Nephron (organoid): ENCODE data around the gene GRK2.

Source experiments
- H3K27ac Mint-ChIP-seq, 3 experiments: 2 replicates each; pipeline ENCODE4 v1.8.0; 2020; ENCODE audit warnings: mixed read lengths in 3 of 3, mild to moderate bottlenecking in 2 of 3, moderate library complexity in 1 of 3
- H3K27me3 Mint-ChIP-seq: 2 replicates; pipeline ENCODE4 v1.8.0; 2021; ENCODE audit warnings: low read depth, mild to moderate bottlenecking, moderate library complexity, mixed read lengths
- H3K36me3 Mint-ChIP-seq: 2 replicates; pipeline ENCODE4 v1.8.0; 2020; ENCODE audit warnings: low read depth, mixed read lengths
- H3K4me1 Mint-ChIP-seq: 2 replicates; pipeline ENCODE4 v1.8.0; 2020; ENCODE audit warnings: mixed read lengths
- H3K4me3 Mint-ChIP-seq, 3 experiments: 2 replicates each; pipeline ENCODE4 v1.8.0; 2020; ENCODE audit warnings: mild to moderate bottlenecking in 3 of 3, mixed read lengths in 3 of 3, moderate library complexity in 2 of 3
- H3K9me3 Mint-ChIP-seq: 2 replicates; pipeline ENCODE4 v1.8.0; 2020; ENCODE audit warnings: mixed read lengths
- CTCF ChIP-seq, 3 experiments: fragments of 200-600 bp; sonication (generic); IDR thresholded peaks; one replicate each; pipeline ENCODE4 v1.5.0; 2021; ENCODE audit warnings: antibody characterized with exemption in 3 of 3; ENCODE audit not compliant: unreplicated experiment in 3 of 3

The GRK2 gene

GRCh38 chr11:67304511-67305113 lies 38.3 kb downstream of the GRK2 start:
- Mint-ChIP-seq H3K36me3 (peaks cover 5% of the 10 kb centered on the region), H3K27ac (no peak overlapping the region), H3K4me3 (peak overlapping the region; percentile 30 to 66 (median 56)), H3K27me3 (peaks cover 4% of the 10 kb centered on the region), H3K4me1 (peaks cover 5% of the 10 kb centered on the region), H3K9me3 (no peaks in the 10 kb centered on the region)
- TF ChIP-seq CTCF (IDR thresholded peaks at IDR 0.05; ENCODE audit: unreplicated experiment in 3 of 3): no peak

- H3K4me1 Mint-ChIP-seq: peaks cover 5% of the 10 kb centered on the region
- peaks cover 4% of the 10 kb centered on the region for H3K27me3 Mint-ChIP-seq
- no peak overlapping the region for H3K4me3 Mint-ChIP-seq
- no peak for TF ChIP-seq CTCF (IDR thresholded peaks at IDR 0.05; ENCODE audit: unreplicated experiment in 3 of 3)
- H3K9me3 Mint-ChIP-seq: no peaks in the 10 kb centered on the region
- H3K36me3 Mint-ChIP-seq: no peaks in the 10 kb centered on the region
- H3K27ac Mint-ChIP-seq: no peak overlapping the region
Observed at GRCh38 chr11:67306769-67307544, 40.7 kb downstream of the GRK2 start.

- H3K9me3 Mint-ChIP-seq: no peaks in the 10 kb centered on the region
- no peak overlapping the region for H3K4me3 Mint-ChIP-seq
- no peaks in the 10 kb centered on the region for H3K27me3 Mint-ChIP-seq
- no peak overlapping the region for H3K27ac Mint-ChIP-seq
- no peaks in the 10 kb centered on the region for H3K4me1 Mint-ChIP-seq
- H3K36me3 Mint-ChIP-seq: no peaks in the 10 kb centered on the region
- TF ChIP-seq CTCF (IDR thresholded peaks at IDR 0.05; ENCODE audit: unreplicated experiment in 3 of 3): no peak
Observed at GRCh38 chr11:67307545-67308001, 41.3 kb downstream of the GRK2 start.

GRCh38 chr11:67308031-67308866 lies 42.0 kb downstream of the GRK2 start:
- no peak for TF ChIP-seq CTCF (IDR thresholded peaks at IDR 0.05; ENCODE audit: unreplicated experiment in 3 of 3)
- H3K9me3 Mint-ChIP-seq: no peaks in the 10 kb centered on the region
- H3K27ac Mint-ChIP-seq: no peak overlapping the region
- no peak overlapping the region for H3K4me3 Mint-ChIP-seq
- no peaks in the 10 kb centered on the region for H3K27me3 Mint-ChIP-seq
- no peaks in the 10 kb centered on the region for H3K36me3 Mint-ChIP-seq
- no peaks in the 10 kb centered on the region for H3K4me1 Mint-ChIP-seq

GRCh38 chr11:67309166-67309565 lies 42.9 kb downstream of the GRK2 start:
- H3K4me1 Mint-ChIP-seq: no peaks in the 10 kb centered on the region
- H3K9me3 Mint-ChIP-seq: no peaks in the 10 kb centered on the region
- H3K4me3 Mint-ChIP-seq: no peak overlapping the region
- H3K27me3 Mint-ChIP-seq: no peaks in the 10 kb centered on the region
- no peak for TF ChIP-seq CTCF (IDR thresholded peaks at IDR 0.05; ENCODE audit: unreplicated experiment in 3 of 3)
- H3K27ac Mint-ChIP-seq: no peak overlapping the region
- no peaks in the 10 kb centered on the region for H3K36me3 Mint-ChIP-seq
